ENCODE measurements around the gene SNRPA. TPM values are rescaled to one million over a fixed set of nuclear protein-coding genes. Genes with fewer than 3 reads are reported as not detected.

SNRPA gene
- 10 to 100 TPM; 48.9 to 58.1 TPM for polyA plus RNA-seq

- Histone ChIP-seq H3K4me1 (ENCODE audit: control insufficient read depth in 2 of 2, insufficient read depth in 2 of 2, low read length in 1 of 2) (peaks cover 0 to 10% of the 10 kb centered on the region in 2 donors), H3K4me3 (ENCODE audit: low read depth in 1 of 2, low read length in 2 of 2) (peak within 1 kb of the TSS; percentile 70 to 83), H3K27ac (ENCODE audit: low read depth in 2 of 2, low read length in 1 of 2) (peak within 1 kb of the TSS; percentile 96 to 100), H3K36me3 (ENCODE audit: control insufficient read depth in 2 of 2, insufficient read depth in 2 of 2, low read length in 1 of 2) (peaks cover 0 to 2% of the 10 kb centered on the region in 2 donors), H3K27me3 (ENCODE audit: control insufficient read depth in 1 of 2, insufficient read depth in 2 of 2, low read length in 2 of 2) (no peaks in the 10 kb centered on the region), H3K9me3 (ENCODE audit: control insufficient read depth in 2 of 2, insufficient read depth in 1 of 2, low read depth in 1 of 2, low read length in 1 of 2) (no peaks in the 10 kb centered on the region)
- 0% methylated on average over 46 of the region's 46 CpGs for WGBS, 2 donors
Observed at GRCh38 chr19:40750874-40751537, at the start of gene SNRPA. SNRPA (plus strand) TSS chr19:40751203; CDS start chr19:40751409, 206 bp downstream.

GRCh38 chr19:40701758-40702157, 49.2 kb upstream of the SNRPA start:
- Histone ChIP-seq H3K36me3 (ENCODE audit: control insufficient read depth in 2 of 2, insufficient read depth in 2 of 2, low read length in 1 of 2) (peaks cover 9 to 39% of the 10 kb centered on the region in 2 donors), H3K9me3 (ENCODE audit: control insufficient read depth in 2 of 2, insufficient read depth in 1 of 2, low read depth in 1 of 2, low read length in 1 of 2) (no peaks in the 10 kb centered on the region), H3K27ac (ENCODE audit: low read depth in 2 of 2, low read length in 1 of 2) (no peak overlapping the region), H3K27me3 (ENCODE audit: control insufficient read depth in 1 of 2, insufficient read depth in 2 of 2, low read length in 2 of 2) (no peaks in the 10 kb centered on the region), H3K4me3 (ENCODE audit: low read depth in 1 of 2, low read length in 2 of 2) (no peak overlapping the region), H3K4me1 (ENCODE audit: control insufficient read depth in 2 of 2, insufficient read depth in 2 of 2, low read length in 1 of 2) (no peaks in the 10 kb centered on the region)
- 95 to 96% methylated on average over 6 of the region's 6 CpGs for WGBS, 2 donors

GRCh38 chr19:40702337-40703012, 48.5 kb upstream of the SNRPA start:
- H3K4me1 ChIP-seq (ENCODE audit: control insufficient read depth in 2 of 2, insufficient read depth in 2 of 2, low read length in 1 of 2), result no peaks in the 10 kb centered on the region
- H3K27ac ChIP-seq (ENCODE audit: low read depth in 2 of 2, low read length in 1 of 2), result no peak overlapping the region
- peaks cover 9 to 39% of the 10 kb centered on the region in 2 donors for H3K36me3 ChIP-seq (ENCODE audit: control insufficient read depth in 2 of 2, insufficient read depth in 2 of 2, low read length in 1 of 2)
- no peak overlapping the region for H3K4me3 ChIP-seq (ENCODE audit: low read depth in 1 of 2, low read length in 2 of 2)
- H3K27me3 ChIP-seq (ENCODE audit: control insufficient read depth in 1 of 2, insufficient read depth in 2 of 2, low read length in 2 of 2), result no peaks in the 10 kb centered on the region
- WGBS, 2 donors, result 71 to 73% methylated on average over 18 of the region's 18 CpGs
- H3K9me3 ChIP-seq (ENCODE audit: control insufficient read depth in 2 of 2, insufficient read depth in 1 of 2, low read depth in 1 of 2, low read length in 1 of 2), result no peaks in the 10 kb centered on the region

- 91 to 92% methylated on average over 24 of the region's 24 CpGs for WGBS, 2 donors
- no peaks in the 10 kb centered on the region for H3K4me1 ChIP-seq (ENCODE audit: control insufficient read depth in 2 of 2, insufficient read depth in 2 of 2, low read length in 1 of 2)
- no peak overlapping the region for H3K27ac ChIP-seq (ENCODE audit: low read depth in 2 of 2, low read length in 1 of 2)
- no peaks in the 10 kb centered on the region for H3K9me3 ChIP-seq (ENCODE audit: control insufficient read depth in 2 of 2, insufficient read depth in 1 of 2, low read depth in 1 of 2, low read length in 1 of 2)
- peaks cover 9 to 39% of the 10 kb centered on the region in 2 donors for H3K36me3 ChIP-seq (ENCODE audit: control insufficient read depth in 2 of 2, insufficient read depth in 2 of 2, low read length in 1 of 2)
- H3K27me3 ChIP-seq (ENCODE audit: control insufficient read depth in 1 of 2, insufficient read depth in 2 of 2, low read length in 2 of 2), result no peaks in the 10 kb centered on the region
- H3K4me3 ChIP-seq (ENCODE audit: low read depth in 1 of 2, low read length in 2 of 2), result no peak overlapping the region
Observed at GRCh38 chr19:40703029-40703755, 47.8 kb upstream of the SNRPA start.

GRCh38 chr19:40704491-40705361, 46.3 kb upstream of the SNRPA start:
- no peaks in the 10 kb centered on the region for H3K27me3 ChIP-seq (ENCODE audit: control insufficient read depth in 1 of 2, insufficient read depth in 2 of 2, low read length in 2 of 2)
- no peaks in the 10 kb centered on the region for H3K4me1 ChIP-seq (ENCODE audit: control insufficient read depth in 2 of 2, insufficient read depth in 2 of 2, low read length in 1 of 2)
- no peak overlapping the region for H3K4me3 ChIP-seq (ENCODE audit: low read depth in 1 of 2, low read length in 2 of 2)
- no peak overlapping the region for H3K27ac ChIP-seq (ENCODE audit: low read depth in 2 of 2, low read length in 1 of 2)
- no peaks in the 10 kb centered on the region for H3K9me3 ChIP-seq (ENCODE audit: control insufficient read depth in 2 of 2, insufficient read depth in 1 of 2, low read depth in 1 of 2, low read length in 1 of 2)
- H3K36me3 ChIP-seq (ENCODE audit: control insufficient read depth in 2 of 2, insufficient read depth in 2 of 2, low read length in 1 of 2), result peaks cover 6 to 35% of the 10 kb centered on the region in 2 donors
- 89 to 90% methylated on average over 18 of the region's 18 CpGs for WGBS, 2 donors

DNA sequence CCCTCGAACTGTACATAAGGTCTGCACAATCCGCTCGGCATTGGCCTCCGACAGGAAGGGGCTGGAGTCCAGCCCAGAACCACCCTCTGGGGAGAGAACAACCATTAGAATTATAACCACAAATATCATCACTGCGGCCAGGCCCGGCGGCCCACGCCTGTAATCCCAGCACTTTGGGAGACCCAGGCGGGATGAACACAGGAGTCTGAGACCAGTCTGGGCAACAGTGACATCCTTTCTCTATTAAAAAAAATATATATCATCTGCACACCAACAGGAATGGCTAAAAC, 45.7 kb upstream of the SNRPA start:
- H3K9me3 ChIP-seq (ENCODE audit: control insufficient read depth in 2 of 2, insufficient read depth in 1 of 2, low read depth in 1 of 2, low read length in 1 of 2), result no peaks in the 10 kb centered on the region
- 91% methylated on average over 9 of the region's 9 CpGs for WGBS, 2 donors
- peaks cover 6 to 35% of the 10 kb centered on the region in 2 donors for H3K36me3 ChIP-seq (ENCODE audit: control insufficient read depth in 2 of 2, insufficient read depth in 2 of 2, low read length in 1 of 2)
- H3K4me3 ChIP-seq (ENCODE audit: low read depth in 1 of 2, low read length in 2 of 2), result no peak overlapping the region
- H3K27me3 ChIP-seq (ENCODE audit: control insufficient read depth in 1 of 2, insufficient read depth in 2 of 2, low read length in 2 of 2), result no peaks in the 10 kb centered on the region
- H3K4me1 ChIP-seq (ENCODE audit: control insufficient read depth in 2 of 2, insufficient read depth in 2 of 2, low read length in 1 of 2), result no peaks in the 10 kb centered on the region
- no peak overlapping the region for H3K27ac ChIP-seq (ENCODE audit: low read depth in 2 of 2, low read length in 1 of 2)

- no peak overlapping the region for H3K27ac ChIP-seq (ENCODE audit: low read depth in 2 of 2, low read length in 1 of 2)
- peaks cover 6 to 35% of the 10 kb centered on the region in 2 donors for H3K36me3 ChIP-seq (ENCODE audit: control insufficient read depth in 2 of 2, insufficient read depth in 2 of 2, low read length in 1 of 2)
- H3K9me3 ChIP-seq (ENCODE audit: control insufficient read depth in 2 of 2, insufficient read depth in 1 of 2, low read depth in 1 of 2, low read length in 1 of 2), result no peaks in the 10 kb centered on the region
- no peak overlapping the region for H3K4me3 ChIP-seq (ENCODE audit: low read depth in 1 of 2, low read length in 2 of 2)
- H3K27me3 ChIP-seq (ENCODE audit: control insufficient read depth in 1 of 2, insufficient read depth in 2 of 2, low read length in 2 of 2), result no peaks in the 10 kb centered on the region
- no peaks in the 10 kb centered on the region for H3K4me1 ChIP-seq (ENCODE audit: control insufficient read depth in 2 of 2, insufficient read depth in 2 of 2, low read length in 1 of 2)
- WGBS, 2 donors, result 86 to 89% methylated on average over 7 of the region's 7 CpGs
Observed at GRCh38 chr19:40705950-40706619, 44.9 kb upstream of the SNRPA start.

DNA sequence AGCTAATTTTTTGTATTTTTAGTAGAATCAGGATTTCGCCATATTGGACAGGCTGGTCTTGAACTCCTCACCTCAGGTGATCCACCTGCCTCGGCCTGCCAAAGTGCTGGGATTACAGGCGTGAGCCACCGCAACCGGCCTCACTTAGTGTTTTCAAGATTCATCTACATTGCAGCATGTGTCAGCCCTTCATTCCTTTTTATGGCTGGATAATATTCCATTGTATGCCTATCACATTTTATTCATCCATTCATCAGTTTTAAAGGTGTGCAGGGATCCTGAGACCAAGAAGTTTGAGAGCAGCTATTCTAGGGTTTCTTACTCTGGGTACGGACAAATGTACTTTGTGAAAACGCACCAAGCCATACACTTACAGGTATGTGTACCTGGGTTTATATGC, 43.4 kb upstream of the SNRPA start:
- H3K4me3 ChIP-seq (ENCODE audit: low read depth in 1 of 2, low read length in 2 of 2), result no peak overlapping the region
- H3K4me1 ChIP-seq (ENCODE audit: control insufficient read depth in 2 of 2, insufficient read depth in 2 of 2, low read length in 1 of 2), result no peaks in the 10 kb centered on the region
- no peak overlapping the region for H3K27ac ChIP-seq (ENCODE audit: low read depth in 2 of 2, low read length in 1 of 2)
- WGBS, 2 donors, result 96% methylated on average over 7 of the region's 7 CpGs
- H3K36me3 ChIP-seq (ENCODE audit: control insufficient read depth in 2 of 2, insufficient read depth in 2 of 2, low read length in 1 of 2), result peaks cover 0 to 26% of the 10 kb centered on the region in 2 donors
- H3K9me3 ChIP-seq (ENCODE audit: control insufficient read depth in 2 of 2, insufficient read depth in 1 of 2, low read depth in 1 of 2, low read length in 1 of 2), result no peaks in the 10 kb centered on the region
- no peaks in the 10 kb centered on the region for H3K27me3 ChIP-seq (ENCODE audit: control insufficient read depth in 1 of 2, insufficient read depth in 2 of 2, low read length in 2 of 2)

GRCh38 chr19:40709817-40710216, 41.2 kb upstream of the SNRPA start:
- H3K36me3 ChIP-seq (ENCODE audit: control insufficient read depth in 2 of 2, insufficient read depth in 2 of 2, low read length in 1 of 2), result peaks cover 0 to 8% of the 10 kb centered on the region in 2 donors
- 92 to 95% methylated on average over 5 of the region's 5 CpGs for WGBS, 2 donors

More at GRCh38 chr19:40709817-40710216, 41.2 kb upstream of the SNRPA start:
- H3K27me3 ChIP-seq (ENCODE audit: control insufficient read depth in 1 of 2, insufficient read depth in 2 of 2, low read length in 2 of 2), result no peaks in the 10 kb centered on the region
- no peaks in the 10 kb centered on the region for H3K9me3 ChIP-seq (ENCODE audit: control insufficient read depth in 2 of 2, insufficient read depth in 1 of 2, low read depth in 1 of 2, low read length in 1 of 2)
- H3K4me1 ChIP-seq (ENCODE audit: control insufficient read depth in 2 of 2, insufficient read depth in 2 of 2, low read length in 1 of 2), result peaks cover 0 to 4% of the 10 kb centered on the region in 2 donors
- no peak overlapping the region for H3K27ac ChIP-seq (ENCODE audit: low read depth in 2 of 2, low read length in 1 of 2)
- H3K4me3 ChIP-seq (ENCODE audit: low read depth in 1 of 2, low read length in 2 of 2), result no peak overlapping the region
